Measurements from ENCODE around the gene SIK3.
"Not testable (repeated sequence)": the region's sequence is repeated elsewhere in the genome, so short reads cannot be mapped to it uniquely, and the experiment has no call there.

SIK3 gene

GRCh38 chr11:116814502-116814901 is 283.7 kb downstream of the SIK3 start:
- no peak for DNase-seq

GRCh38 chr11:116813781-116814471 is 284.3 kb downstream of the SIK3 start:
- no peak for DNase-seq

GRCh38 chr11:116813170-116813569 is 285.1 kb downstream of the SIK3 start:
- DNase-seq = no peak

- DNase-seq = no peak
These were observed 286.1 kb downstream of the SIK3 start for GRCh38 chr11:116812109-116812508.

- DNase-seq = no peak
These were observed 287.0 kb downstream of the SIK3 start for GRCh38 chr11:116811194-116811593.

GRCh38 chr11:116808262-116809175 is 289.7 kb downstream of the SIK3 start:
- no peak for DNase-seq

GRCh38 chr11:116807601-116808261 is 290.5 kb downstream of the SIK3 start:
- DNase-seq = no peak

- DNase-seq = no peak
These were observed 294.2 kb downstream of the SIK3 start for GRCh38 chr11:116804001-116804400.

- DNase-seq = not testable (repeated sequence)
These were observed 296.6 kb downstream of the SIK3 start for GRCh38 chr11:116801662-116802061.

- DNase-seq = no peak
These were observed 297.6 kb downstream of the SIK3 start for GRCh38 chr11:116800610-116801009.

GRCh38 chr11:116798368-116798767 is 299.9 kb downstream of the SIK3 start:
- no peak for DNase-seq

- no peak for DNase-seq
These were observed 300.4 kb downstream of the SIK3 start for GRCh38 chr11:116797816-116798215.

- DNase-seq = no peak
These were observed 301.7 kb downstream of the SIK3 start for GRCh38 chr11:116796548-116796947.

- no peak for DNase-seq
These were observed 303.4 kb downstream of the SIK3 start for GRCh38 chr11:116794851-116795250.

- DNase-seq = no peak
These were observed 304.5 kb downstream of the SIK3 start for GRCh38 chr11:116793772-116794097.

All from DMS153 (cell line).